Endothelial cell of umbilical vein (primary cell): ENCODE results near the gene VMP1. TPM values are rescaled to one million over a fixed set of nuclear protein-coding genes. Genes with fewer than 3 reads are reported as not detected.

Source experiments
- BruUV-seq: library from RNA; stranded (reverse); fragments of 400-500 nt; replicated peaks from 2 replicates; lab custom pipeline; 2021; lab: Mats Ljungman, UMichigan
- CTCF ChIA-PET: fragments of 300-600, 350-600 bp; sonication (Branson Sonifier 250); formaldehyde crosslinking; loops from one replicate; lab custom pipeline; 2021; ENCODE audit warnings: antibody characterized with exemption, inconsistent platforms; lab: Charles Lee
- POLR2A ChIA-PET: fragments of 300-600, 350-600 bp; sonication (Branson Sonifier 250); formaldehyde crosslinking; loops from one replicate; lab custom pipeline; 2021; ENCODE audit warnings: antibody characterized with exemption, inconsistent platforms; lab: Charles Lee
- DNase-seq: peaks from one replicate; pipeline ENCODE4 v3.0.0-alpha.2; 2011; ENCODE audit warnings: low read depth, low spot score
- FAIRE-seq: peaks from 2 replicates; lab custom pipeline; 2011; peaks lifted over from hg19 to GRCh38; lab: Jason Lieb, UNC
- H2AFZ ChIP-seq: 2 replicates; pipeline ENCODE4 v1.6.0; 2012; ENCODE audit warnings: low read depth, low read length, control low read depth, inconsistent platforms
- H3K27ac ChIP-seq: 2 replicates; pipeline ENCODE4 v1.5.1; 2011; ENCODE audit warnings: low read depth, mild to moderate bottlenecking, control low read depth, low read length, moderate library complexity; ENCODE audit not compliant: insufficient read depth
- H3K27me3 ChIP-seq, 2 experiments: 2 replicates each; pipeline versions ENCODE4 v1.6.0 to v1.6.1; 2011; ENCODE audit warnings: low read length in 2 of 2, mixed read lengths in 1 of 2; ENCODE audit not compliant: control insufficient read depth in 2 of 2, insufficient read depth in 2 of 2
- H3K36me3 ChIP-seq, 2 experiments: 2 replicates in 1 of 2; 3 replicates in 1 of 2; pipeline ENCODE4 v1.5.1; 2011; ENCODE audit warnings: low read length in 2 of 2, mild to moderate bottlenecking in 1 of 2, moderate library complexity in 1 of 2; ENCODE audit not compliant: control insufficient read depth in 2 of 2, insufficient read depth in 2 of 2; ENCODE audit errors: extremely low read depth in 1 of 2
- H3K4me1 ChIP-seq: 3 replicates; pipeline ENCODE4 v1.5.1; 2011; ENCODE audit warnings: mild to moderate bottlenecking, low read length; ENCODE audit not compliant: control insufficient read depth, insufficient read depth; ENCODE audit errors: extremely low read depth
- H3K4me2 ChIP-seq: 2 replicates; pipeline ENCODE4 v1.6.1; 2011; ENCODE audit warnings: low read length, control low read depth, mixed read lengths; ENCODE audit not compliant: insufficient read depth
- H3K4me3 ChIP-seq, 3 experiments: fragments of 200-600 bp in 1 of 3; sonication (generic), shearing (Covaris generic) in 1 of 3; replicated peaks in 1 of 3; 2 replicates each; pipeline ENCODE4 v1.5.1; 2011 to 2016; ENCODE audit warnings: control low read depth in 3 of 3, low read length in 3 of 3, mild to moderate bottlenecking in 2 of 3, inconsistent platforms in 1 of 3, low read depth in 1 of 3, moderate library complexity in 1 of 3; ENCODE audit not compliant: insufficient read depth in 1 of 3
- H3K79me2 ChIP-seq: 2 replicates; pipeline ENCODE4 v1.6.0; 2012; ENCODE audit warnings: low read length, inconsistent platforms; ENCODE audit not compliant: control insufficient read depth, insufficient read depth
- H3K9ac ChIP-seq: replicated peaks from 2 replicates; pipeline ENCODE3; 2011; ENCODE audit warnings: low read length, control low read depth; ENCODE audit not compliant: insufficient read depth; ENCODE audit errors: extremely low read depth
- H3K9me1 ChIP-seq: replicated peaks from 3 replicates; pipeline ENCODE4 v1.6.0; 2011; ENCODE audit warnings: mild to moderate bottlenecking, low read length; ENCODE audit not compliant: control insufficient read depth, insufficient read depth; ENCODE audit errors: extremely low read depth
- H3K9me3 ChIP-seq: replicated peaks from 2 replicates; pipeline ENCODE4 v1.5.1; 2012; ENCODE audit warnings: low read length, inconsistent platforms; ENCODE audit not compliant: control insufficient read depth, insufficient read depth
- H4K20me1 ChIP-seq: replicated peaks from 2 replicates; pipeline ENCODE3; 2011; ENCODE audit warnings: mild to moderate bottlenecking, low read length; ENCODE audit not compliant: control insufficient read depth, insufficient read depth; ENCODE audit errors: extremely low read depth
- FOS ChIP-seq: IDR thresholded peaks from 2 replicates; pipeline ENCODE4 v1.6.1; 2011; ENCODE audit warnings: mild to moderate bottlenecking, low read length, moderate library complexity, borderline replicate concordance; ENCODE audit not compliant: insufficient read depth
- GATA2 ChIP-seq: IDR thresholded peaks from 2 replicates; pipeline ENCODE4 v1.7.0; 2011; ENCODE audit warnings: low read depth, mild to moderate bottlenecking, moderate library complexity, mixed read lengths, low read length; ENCODE audit not compliant: insufficient read length, insufficient read depth
- JUN ChIP-seq: IDR thresholded peaks from 2 replicates; pipeline ENCODE4 v1.6.1; 2011; ENCODE audit warnings: borderline replicate concordance, low read depth; ENCODE audit not compliant: insufficient read length, insufficient read depth
- MYC ChIP-seq: IDR thresholded peaks from one replicate; pipeline ENCODE4 v1.6.1; 2011; ENCODE audit warnings: mild to moderate bottlenecking, low read depth, low read length
- POLR2A ChIP-seq: IDR thresholded peaks from 2 replicates; pipeline ENCODE4 v1.6.1; 2012; ENCODE audit warnings: low read depth, mild to moderate bottlenecking, control low read depth, low read length
- POLR2AphosphoS5 ChIP-seq: IDR thresholded peaks from 2 replicates; pipeline ENCODE4 v1.6.1; 2012; ENCODE audit warnings: low read depth, mild to moderate bottlenecking, control low read depth, low read length, moderate library complexity; ENCODE audit not compliant: insufficient read depth
- dilution Hi-C: fragments of 300-500 bp; cut with MboI; formaldehyde crosslinking; loops from one replicate; pipeline ENCODE4 v1.15.0; 2019; ENCODE audit warnings: low sequenced_read_pairs; ENCODE audit not compliant: extremely low pct_ligation_motif_present
- intact Hi-C: fragments of 100-400 bp; cut with micrococcal nuclease; formaldehyde crosslinking; loops from one replicate; pipeline ENCODE4 v1.10.0; 2022
- polyA plus RNA-seq, 4 experiments: library from polyadenylated mRNA; depleted of rRNA in 3 of 4; stranded (reverse) in 3 of 4; unstranded in 1 of 4; fragments of >200 nt; gene quantifications; 2 replicates each; pipeline versions ENCODE4 v1.2.1 to v1.2.3, GENCODE V29; 2011 to 2012; ENCODE audit warnings: missing spikeins in 1 of 4
- total RNA-seq: library from RNA; stranded (reverse); gene quantifications from 2 replicates; pipeline ENCODE4 v1.2.3, GENCODE V29; 2021
- TF ChIP-seq, protein P1 (sequence below), 2 donors: IDR thresholded peaks; 1 replicate in 1 of 2; 2 replicates in 1 of 2; pipeline ENCODE4 v1.5.1; 2011; ENCODE audit warnings: low read length in 2 of 2, mild to moderate bottlenecking in 2 of 2, moderate library complexity in 2 of 2, control low read depth in 1 of 2, inconsistent platforms in 1 of 2, low read depth in 1 of 2; ENCODE audit not compliant: insufficient read depth in 1 of 2; ENCODE audit errors: extremely low read depth in 1 of 2

Gene VMP1
- total and polyA plus RNA-seq, 2 donors (not counting 3 experiments of a cell fraction or from before 2014, with no cell fraction given): 138 to 270 TPM

DNA sequence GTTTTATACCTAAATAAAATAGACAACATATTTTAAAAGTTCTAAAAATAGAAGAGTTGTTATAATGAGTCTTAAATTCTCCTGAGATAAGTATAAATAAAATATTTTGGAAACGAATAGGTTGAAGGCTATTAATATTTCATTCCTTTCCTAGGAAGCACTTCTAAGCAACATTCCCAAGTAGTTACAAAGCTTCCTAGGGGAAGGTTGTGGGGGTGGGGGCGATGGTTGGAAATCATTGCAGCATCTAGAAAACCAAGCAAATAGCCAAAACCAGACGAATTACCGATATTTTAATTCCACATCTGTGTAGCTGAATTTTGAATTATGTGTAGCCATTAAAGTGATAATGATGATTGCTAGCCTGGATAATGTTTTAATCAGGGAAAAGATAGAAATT lies 27.1 kb upstream of the VMP1 start:
- Histone ChIP-seq H3K79me2 (peaks cover 19% of the 10 kb centered on the region), H2AFZ (no peak overlapping the region), H3K9me3 (no peaks in the 10 kb centered on the region), H3K4me3 (no peak overlapping the region), H4K20me1 (peaks cover 2% of the 10 kb centered on the region), H3K9ac (no peak overlapping the region), H3K9me1 (no peaks in the 10 kb centered on the region), H3K4me2 (no peak overlapping the region), H3K4me1 (no peaks in the 10 kb centered on the region), H3K36me3 (peaks cover 27 to 67% of the 10 kb centered on the region in 2 experiments), H3K27ac (peak overlapping the region; percentile 30), H3K27me3 (no peaks in the 10 kb centered on the region)
- no peak for FAIRE-seq
- dilution Hi-C loops: no loop called here
- BruUV-seq: no TSS peak
- DNase-seq: no peak
- intact Hi-C loops: no loop called here
- CTCF ChIA-PET: no interaction called here
- no peak for TF ChIP-seq POLR2A
- TF ChIP-seq POLR2AphosphoS5: no peak
- no peak for TF ChIP-seq FOS
- TF ChIP-seq, protein P1, sequence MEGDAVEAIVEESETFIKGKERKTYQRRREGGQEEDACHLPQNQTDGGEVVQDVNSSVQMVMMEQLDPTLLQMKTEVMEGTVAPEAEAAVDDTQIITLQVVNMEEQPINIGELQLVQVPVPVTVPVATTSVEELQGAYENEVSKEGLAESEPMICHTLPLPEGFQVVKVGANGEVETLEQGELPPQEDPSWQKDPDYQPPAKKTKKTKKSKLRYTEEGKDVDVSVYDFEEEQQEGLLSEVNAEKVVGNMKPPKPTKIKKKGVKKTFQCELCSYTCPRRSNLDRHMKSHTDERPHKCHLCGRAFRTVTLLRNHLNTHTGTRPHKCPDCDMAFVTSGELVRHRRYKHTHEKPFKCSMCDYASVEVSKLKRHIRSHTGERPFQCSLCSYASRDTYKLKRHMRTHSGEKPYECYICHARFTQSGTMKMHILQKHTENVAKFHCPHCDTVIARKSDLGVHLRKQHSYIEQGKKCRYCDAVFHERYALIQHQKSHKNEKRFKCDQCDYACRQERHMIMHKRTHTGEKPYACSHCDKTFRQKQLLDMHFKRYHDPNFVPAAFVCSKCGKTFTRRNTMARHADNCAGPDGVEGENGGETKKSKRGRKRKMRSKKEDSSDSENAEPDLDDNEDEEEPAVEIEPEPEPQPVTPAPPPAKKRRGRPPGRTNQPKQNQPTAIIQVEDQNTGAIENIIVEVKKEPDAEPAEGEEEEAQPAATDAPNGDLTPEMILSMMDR (IDR thresholded peaks at IDR 0.05; ENCODE audit: extremely low read depth in 1 of 2, insufficient read depth in 1 of 2, low read depth in 1 of 2, low read length in 2 of 2): no peak
- no peak for TF ChIP-seq MYC
- no peak for TF ChIP-seq GATA2
- no peak for TF ChIP-seq JUN
- POLR2A ChIA-PET: no interaction called here
